HepG2 (cell line): ENCODE measurements around the gene MRPL34. TPM values are rescaled to one million over a fixed set of nuclear protein-coding genes. Genes with fewer than 3 reads are reported as not detected.

Experiments used
- ATAC-seq: fragments of 200-7000 bp; cut with Tn5 transposase; 3 replicates; pipeline ENCODE4 v1.9.1; 2020; ENCODE audit warnings: mild to moderate bottlenecking, moderate library complexity
- BruUV-seq: library from RNA; stranded (reverse); fragments of 400-500 nt; replicated peaks from 2 replicates; lab custom pipeline; 2021; lab: Mats Ljungman, UMichigan
- CTCF ChIA-PET: fragments of 300-600 bp; formaldehyde crosslinking; extraction: SDS; loops from one replicate; lab custom pipeline; 2021; ENCODE audit warnings: low total read pairs, inconsistent platforms, low intra/inter-chr PET ratio; lab: Yijun Ruan, JAX
- POLR2A ChIA-PET: fragments of 350-600 bp; sonication (Branson Sonifier 250); formaldehyde crosslinking; loops from one replicate; lab custom pipeline; 2020; ENCODE audit warnings: antibody characterized with exemption, inconsistent platforms; lab: Yijun Ruan, JAX
- DNase-seq: peaks from one replicate; pipeline ENCODE4 v3.0.0-alpha.2; 2015; ENCODE audit warnings: low spot score
- FAIRE-seq: peaks from 3 replicates; lab custom pipeline; 2011; peaks lifted over from hg19 to GRCh38; lab: Jason Lieb, UNC
- H2AFZ ChIP-seq: one replicate; pipeline ENCODE4 v1.6.1; 2011; ENCODE audit warnings: low read length, inconsistent platforms
- H3K27ac ChIP-seq: fragments of 300-600 bp; 3 replicates; pipeline ENCODE4 v1.8.0; 2011; ENCODE audit warnings: mixed run types, mild to moderate bottlenecking, mixed read lengths, low read length, inconsistent platforms; ENCODE audit not compliant: insufficient read depth; ENCODE audit errors: extremely low read length
- H3K27me3 ChIP-seq, 2 experiments: fragments of 200-600 bp in 1 of 2; 2 replicates in 1 of 2; 3 replicates in 1 of 2; pipeline versions ENCODE4 v1.6.0 to v1.8.0; 2011; ENCODE audit warnings: low read length in 2 of 2, mild to moderate bottlenecking in 2 of 2, moderate library complexity in 2 of 2, inconsistent platforms in 1 of 2; ENCODE audit not compliant: insufficient read depth in 2 of 2, control insufficient read depth in 1 of 2
- H3K36me3 ChIP-seq, 2 experiments: fragments of 200-600 bp in 1 of 2; replicated peaks in 1 of 2; 2 replicates in 1 of 2; 3 replicates in 1 of 2; pipeline versions ENCODE4 v1.5.1 to v1.8.0; 2011; ENCODE audit warnings: low read length in 2 of 2, inconsistent platforms in 1 of 2; ENCODE audit not compliant: insufficient read depth in 2 of 2, control insufficient read depth in 1 of 2
- H3K4me1 ChIP-seq: 2 replicates; pipeline ENCODE4 v1.5.1; 2012; ENCODE audit warnings: low read length, inconsistent platforms; ENCODE audit not compliant: insufficient read depth
- H3K4me2 ChIP-seq: 2 replicates; pipeline ENCODE4 v1.6.0; 2011; ENCODE audit warnings: low read depth, low read length, inconsistent platforms
- H3K4me3 ChIP-seq, 3 experiments: fragments of 200-600 bp in 1 of 3; sonication (generic), shearing (Covaris generic) in 1 of 3; replicated peaks in 1 of 3; 2 replicates each; pipeline ENCODE4 v1.5.1; 2011 to 2016; ENCODE audit warnings: low read length in 3 of 3, inconsistent platforms in 2 of 3, low read depth in 2 of 3, mild to moderate bottlenecking in 2 of 3, control low read depth in 1 of 3, mixed read lengths in 1 of 3; ENCODE audit not compliant: insufficient read depth in 1 of 3
- H3K79me2 ChIP-seq: one replicate; pipeline ENCODE4 v1.6.1; 2011; ENCODE audit warnings: low read length, inconsistent platforms; ENCODE audit not compliant: insufficient read depth
- H3K9ac ChIP-seq: 2 replicates; pipeline ENCODE4 v1.6.0; 2011; ENCODE audit warnings: mild to moderate bottlenecking, low read depth, low read length, inconsistent platforms; ENCODE audit not compliant: insufficient read depth
- H3K9me3 ChIP-seq: 2 replicates; pipeline ENCODE4 v1.5.1; 2012; ENCODE audit warnings: mild to moderate bottlenecking, low read length
- H4K20me1 ChIP-seq: 2 replicates; pipeline ENCODE4 v1.6.0; 2011; ENCODE audit warnings: inconsistent platforms, mild to moderate bottlenecking, low read length, moderate library complexity; ENCODE audit not compliant: insufficient read depth
- BRD4 ChIP-seq: sonication (generic); formaldehyde crosslinking; IDR thresholded peaks from 2 replicates; pipeline ENCODE4 v1.4.0; 2020; ENCODE audit warnings: missing genetic modification reagents
- HNRNPL ChIP-seq: fragments of 200-400 bp; formaldehyde crosslinking; IDR thresholded peaks from 2 replicates; pipeline ENCODE4 v1.6.1; 2017; ENCODE audit warnings: mild to moderate bottlenecking, low read depth, low read length
- NCOA2 ChIP-seq: sonication (generic); formaldehyde crosslinking; IDR thresholded peaks from 2 replicates; pipeline ENCODE4 v1.8.0; 2022; ENCODE audit warnings: inconsistent platforms
- PAWR ChIP-seq: sonication (generic); formaldehyde crosslinking; IDR thresholded peaks from 2 replicates; pipeline ENCODE4 v1.4.0; 2020; ENCODE audit warnings: missing genetic modification reagents, mild to moderate bottlenecking, borderline replicate concordance
- RELA ChIP-seq: sonication (generic); formaldehyde crosslinking; IDR thresholded peaks from 2 replicates; pipeline ENCODE4 v1.4.0; 2020; ENCODE audit warnings: missing genetic modification reagents
- TFE3 ChIP-seq: IDR thresholded peaks from 2 replicates; pipeline ENCODE4 v1.6.1; 2016
- ZFP90 ChIP-seq: sonication (generic); formaldehyde crosslinking; IDR thresholded peaks from 2 replicates; pipeline ENCODE4 v1.8.0; 2022; ENCODE audit warnings: missing genetic modification reagents, mild to moderate bottlenecking, inconsistent platforms, borderline replicate concordance
- ZMAT3 ChIP-seq: sonication (generic); formaldehyde crosslinking; conservative IDR thresholded peaks from 2 replicates; pipeline ENCODE4 v1.7.0; 2021; ENCODE audit warnings: missing genetic modification reagents
- ZNF557 ChIP-seq: sonication (generic); formaldehyde crosslinking; IDR thresholded peaks from 2 replicates; pipeline ENCODE4 v1.4.0; 2020; ENCODE audit warnings: missing genetic modification reagents
- WGBS: methylation state at CpG from one replicate; pipeline ENCODE4 v1.1.6; 2017; ENCODE audit warnings: low lambda C conversion rate; 5-methylcytosine and 5-hydroxymethylcytosine counted together
- in situ Hi-C: cut with HindIII; loops from 2 replicates; pipeline ENCODE4 v1.10.0; 2017; ENCODE audit warnings: low pct_unique_long_range_greater_than_20kb; ENCODE audit not compliant: extremely low pct_ligation_motif_present
- intact Hi-C: fragments of 100-400 bp; cut with micrococcal nuclease; formaldehyde crosslinking; loops from one replicate; pipeline ENCODE4 v1.10.0; 2022; ENCODE audit not compliant: unreplicated experiment
- polyA plus RNA-seq, 8 experiments: library from polyadenylated mRNA; depleted of rRNA in 3 of 8; stranded (reverse) in 7 of 8; unstranded in 1 of 8; fragments of >200 nt; fragmentation: Illumina TruSeq in 4 of 8; extraction: Trizol in 4 of 8; gene quantifications; 2 replicates each; pipeline versions ENCODE4 v1.2.1 to v1.2.3, GENCODE V29; 2011 to 2016; ENCODE audit warnings: low read depth in 4 of 8, missing spikeins in 1 of 8, mixed read lengths in 1 of 8; ENCODE audit not compliant: insufficient read depth in 1 of 8
- total RNA-seq, 5 experiments: library from RNA; depleted of rRNA; stranded (reverse); fragments of >200 nt; fragmentation: Illumina TruSeq; extraction: Trizol; gene quantifications; 2 replicates each; pipeline ENCODE4 v1.2.3, GENCODE V29; 2016; ENCODE audit warnings: low read depth in 1 of 5
- TF ChIP-seq, protein P1 (sequence below): sonication (generic); formaldehyde crosslinking; IDR thresholded peaks from 2 replicates; pipeline ENCODE4 v1.4.0; 2020; ENCODE audit warnings: mild to moderate bottlenecking, missing genetic modification reagents
- TF ChIP-seq, protein P2 (sequence below): sonication (generic); formaldehyde crosslinking; IDR thresholded peaks from 2 replicates; pipeline ENCODE4 v1.4.0; 2020; ENCODE audit warnings: missing genetic modification reagents
- TF ChIP-seq, protein P3 (sequence below): IDR thresholded peaks from 2 replicates; pipeline ENCODE4 v1.6.1; 2012; ENCODE audit warnings: inconsistent platforms
- TF ChIP-seq, protein P4 (sequence below): sonication (generic); formaldehyde crosslinking; conservative IDR thresholded peaks from 2 replicates; pipeline ENCODE4 v1.4.0; 2020; ENCODE audit warnings: missing genetic modification reagents

The MRPL34 gene
- total and polyA plus RNA-seq, 2 of the 13 experiments (the other 11 are each of a cell fraction or from before 2014, with no cell fraction given), result 74.0 to 77.3 TPM

DNA sequence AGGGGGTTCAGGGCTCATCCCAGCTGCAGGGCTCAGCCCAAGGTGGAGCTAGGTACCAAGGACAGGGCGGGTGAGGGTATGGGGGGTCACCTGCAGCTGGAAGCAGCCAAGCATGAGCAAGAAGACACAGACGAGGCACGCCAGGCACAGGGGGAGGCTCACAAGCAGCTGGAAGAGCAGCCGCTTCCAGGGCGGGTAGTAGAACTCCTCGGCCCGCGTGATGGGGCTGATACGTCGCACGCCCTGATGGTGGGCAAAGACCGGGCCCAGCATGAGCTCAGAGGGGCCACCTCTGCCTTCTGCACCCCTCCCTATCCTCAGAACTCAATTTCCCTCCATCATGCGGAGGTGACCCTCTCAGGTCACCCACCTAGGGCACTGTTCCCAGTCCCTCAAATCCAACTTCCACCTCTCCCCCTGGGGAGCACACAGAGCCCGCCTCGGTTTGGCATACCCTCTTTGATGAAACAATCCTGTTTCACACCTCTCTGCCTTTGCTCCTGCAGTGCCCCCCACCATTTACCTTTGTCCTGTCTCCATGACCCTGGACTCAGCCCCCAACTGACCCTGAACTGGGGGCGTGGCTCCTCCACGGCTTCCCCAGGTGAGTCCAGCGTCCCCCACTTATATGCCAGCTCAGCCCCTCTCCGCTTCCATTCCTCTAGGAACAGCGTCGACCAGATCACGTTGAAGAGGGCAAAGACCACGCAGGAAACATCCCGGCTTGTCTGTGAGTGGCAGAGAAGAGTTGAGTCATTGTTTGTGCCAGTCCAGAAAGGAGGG, 24.8 kb downstream of the MRPL34 start (continued):
- TF ChIP-seq, protein P1, sequence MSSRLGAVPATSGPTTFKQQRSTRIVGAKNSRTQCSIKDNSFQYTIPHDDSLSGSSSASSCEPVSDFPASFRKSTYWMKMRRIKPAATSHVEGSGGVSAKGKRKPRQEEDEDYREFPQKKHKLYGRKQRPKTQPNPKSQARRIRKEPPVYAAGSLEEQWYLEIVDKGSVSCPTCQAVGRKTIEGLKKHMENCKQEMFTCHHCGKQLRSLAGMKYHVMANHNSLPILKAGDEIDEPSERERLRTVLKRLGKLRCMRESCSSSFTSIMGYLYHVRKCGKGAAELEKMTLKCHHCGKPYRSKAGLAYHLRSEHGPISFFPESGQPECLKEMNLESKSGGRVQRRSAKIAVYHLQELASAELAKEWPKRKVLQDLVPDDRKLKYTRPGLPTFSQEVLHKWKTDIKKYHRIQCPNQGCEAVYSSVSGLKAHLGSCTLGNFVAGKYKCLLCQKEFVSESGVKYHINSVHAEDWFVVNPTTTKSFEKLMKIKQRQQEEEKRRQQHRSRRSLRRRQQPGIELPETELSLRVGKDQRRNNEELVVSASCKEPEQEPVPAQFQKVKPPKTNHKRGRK (CRISPR knock-in tag), result no peak
- TF ChIP-seq HNRNPL (peak; percentile 66; the same call in 1 of the 2 replicates), TFE3 (CRISPR knock-in tag) (no peak), PAWR (CRISPR knock-in tag) (no peak), RELA (CRISPR knock-in tag) (no peak), ZFP90 (CRISPR knock-in tag) (no peak)

DNA sequence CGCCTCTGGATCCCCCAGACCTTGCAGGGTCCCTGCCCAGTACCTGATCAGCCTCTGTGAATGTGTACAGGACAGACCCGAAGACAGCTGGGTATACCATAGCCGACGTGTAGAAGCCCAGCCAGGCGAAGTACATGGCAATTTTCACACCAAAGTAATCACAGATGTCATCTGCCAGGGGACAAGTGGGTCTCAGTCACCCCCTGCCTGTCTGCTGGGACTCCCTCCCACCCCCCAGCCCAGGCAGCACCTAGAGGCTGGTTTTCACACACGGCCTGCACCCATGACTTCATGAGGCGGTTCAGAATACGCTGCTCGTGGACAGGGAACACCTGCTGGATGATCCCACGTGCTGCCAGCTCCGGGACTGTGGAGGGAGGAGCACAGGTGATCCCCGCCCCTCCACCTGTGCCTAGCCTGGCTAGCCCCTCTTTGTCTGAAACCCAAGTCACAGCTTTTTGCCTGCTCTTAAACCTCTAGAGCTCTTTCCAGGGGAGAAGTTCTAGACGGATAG, 25.4 kb downstream of the MRPL34 start:
- H3K9ac ChIP-seq, result no peak overlapping the region
- ATAC-seq (no peak), DNase-seq (no peak), FAIRE-seq (no peak)
- H3K36me3 ChIP-seq, result no peaks in the 10 kb centered on the region
- intact Hi-C loops (no loop called here), in situ Hi-C loops (no loop called here)
- no peaks in the 10 kb centered on the region for H3K79me2 ChIP-seq
- no peaks in the 10 kb centered on the region for H4K20me1 ChIP-seq
- 57% methylated on average over 6 of the region's 13 CpGs for WGBS
- H2AFZ ChIP-seq, result no peak overlapping the region
- no TSS peak for BruUV-seq
- H3K27ac ChIP-seq, result no peak overlapping the region
- no peaks in the 10 kb centered on the region for H3K9me3 ChIP-seq
- H3K4me3 ChIP-seq, result no peak overlapping the region
- no peaks in the 10 kb centered on the region for H3K27me3 ChIP-seq
- peaks cover 38% of the 10 kb centered on the region for H3K4me1 ChIP-seq
- ChIA-PET POLR2A (no interaction called here), CTCF (no interaction called here)
- H3K4me2 ChIP-seq, result no peak overlapping the region
- no peak for TF ChIP-seq BRD4 (CRISPR knock-in tag)
- TF ChIP-seq, protein P2, sequence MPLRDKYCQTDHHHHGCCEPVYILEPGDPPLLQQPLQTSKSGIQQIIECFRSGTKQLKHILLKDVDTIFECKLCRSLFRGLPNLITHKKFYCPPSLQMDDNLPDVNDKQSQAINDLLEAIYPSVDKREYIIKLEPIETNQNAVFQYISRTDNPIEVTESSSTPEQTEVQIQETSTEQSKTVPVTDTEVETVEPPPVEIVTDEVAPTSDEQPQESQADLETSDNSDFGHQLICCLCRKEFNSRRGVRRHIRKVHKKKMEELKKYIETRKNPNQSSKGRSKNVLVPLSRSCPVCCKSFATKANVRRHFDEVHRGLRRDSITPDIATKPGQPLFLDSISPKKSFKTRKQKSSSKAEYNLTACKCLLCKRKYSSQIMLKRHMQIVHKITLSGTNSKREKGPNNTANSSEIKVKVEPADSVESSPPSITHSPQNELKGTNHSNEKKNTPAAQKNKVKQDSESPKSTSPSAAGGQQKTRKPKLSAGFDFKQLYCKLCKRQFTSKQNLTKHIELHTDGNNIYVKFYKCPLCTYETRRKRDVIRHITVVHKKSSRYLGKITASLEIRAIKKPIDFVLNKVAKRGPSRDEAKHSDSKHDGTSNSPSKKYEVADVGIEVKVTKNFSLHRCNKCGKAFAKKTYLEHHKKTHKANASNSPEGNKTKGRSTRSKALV (CRISPR knock-in tag), result no peak
- TF ChIP-seq ZNF557 (CRISPR knock-in tag), result no peak
- TF ChIP-seq, protein P3, sequence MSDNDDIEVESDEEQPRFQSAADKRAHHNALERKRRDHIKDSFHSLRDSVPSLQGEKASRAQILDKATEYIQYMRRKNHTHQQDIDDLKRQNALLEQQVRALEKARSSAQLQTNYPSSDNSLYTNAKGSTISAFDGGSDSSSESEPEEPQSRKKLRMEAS, result peak; percentile 25; the same call in 1 of the 2 replicates
- TF ChIP-seq ZMAT3 (CRISPR knock-in tag), result no peak
- TF ChIP-seq, protein P4, sequence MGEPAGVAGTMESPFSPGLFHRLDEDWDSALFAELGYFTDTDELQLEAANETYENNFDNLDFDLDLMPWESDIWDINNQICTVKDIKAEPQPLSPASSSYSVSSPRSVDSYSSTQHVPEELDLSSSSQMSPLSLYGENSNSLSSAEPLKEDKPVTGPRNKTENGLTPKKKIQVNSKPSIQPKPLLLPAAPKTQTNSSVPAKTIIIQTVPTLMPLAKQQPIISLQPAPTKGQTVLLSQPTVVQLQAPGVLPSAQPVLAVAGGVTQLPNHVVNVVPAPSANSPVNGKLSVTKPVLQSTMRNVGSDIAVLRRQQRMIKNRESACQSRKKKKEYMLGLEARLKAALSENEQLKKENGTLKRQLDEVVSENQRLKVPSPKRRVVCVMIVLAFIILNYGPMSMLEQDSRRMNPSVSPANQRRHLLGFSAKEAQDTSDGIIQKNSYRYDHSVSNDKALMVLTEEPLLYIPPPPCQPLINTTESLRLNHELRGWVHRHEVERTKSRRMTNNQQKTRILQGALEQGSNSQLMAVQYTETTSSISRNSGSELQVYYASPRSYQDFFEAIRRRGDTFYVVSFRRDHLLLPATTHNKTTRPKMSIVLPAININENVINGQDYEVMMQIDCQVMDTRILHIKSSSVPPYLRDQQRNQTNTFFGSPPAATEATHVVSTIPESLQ (CRISPR knock-in tag), result no peak
- TF ChIP-seq NCOA2 (CRISPR knock-in tag), result no peak
